H1 (cell line): Measurements from ENCODE around the gene GCK. TPM values are rescaled to one million over a fixed set of nuclear protein-coding genes. Genes with fewer than 3 reads are reported as not detected.
A peak's percentile ranks its signal among the peaks of the same experiment; 100 is the strongest.

Source experiments
- CTCF ChIA-PET: fragments of 300-600 bp; sonication (Branson Sonifier 250); formaldehyde crosslinking; loops from one replicate; lab custom pipeline; 2021; ENCODE audit not compliant: partially characterized antibody; lab: Charles Lee
- POLR2A ChIA-PET: fragments of 300-600 bp; sonication (Branson Sonifier 250); formaldehyde crosslinking; loops from one replicate; lab custom pipeline; 2021; ENCODE audit warnings: inconsistent platforms; ENCODE audit not compliant: partially characterized antibody; lab: Charles Lee
- DNase-seq, 2 experiments: peaks; one replicate each; pipeline versions ENCODE4 v3.0.0 to v3.0.0-alpha.2; 2010 to 2022; ENCODE audit warnings: low spot score in 2 of 2, low read depth in 1 of 2, mixed read lengths in 1 of 2
- FAIRE-seq: peaks from 2 replicates; lab custom pipeline; 2011; peaks lifted over from hg19 to GRCh38; lab: Jason Lieb, UNC
- H2AFZ ChIP-seq: 2 replicates; pipeline ENCODE4 v1.8.1; 2012; ENCODE audit warnings: low read length, inconsistent platforms
- H2AK5ac ChIP-seq: 2 replicates; pipeline ENCODE4 v1.6.1; 2013; ENCODE audit warnings: low read depth, low read length
- H2BK120ac ChIP-seq: replicated peaks from 2 replicates; pipeline ENCODE3; 2013; ENCODE audit warnings: low read depth, low read length, inconsistent platforms
- H2BK12ac ChIP-seq: 2 replicates; pipeline ENCODE4 v1.6.1; 2013; ENCODE audit warnings: low read depth, low read length
- H2BK15ac ChIP-seq: 2 replicates; pipeline ENCODE4 v1.6.1; 2013; ENCODE audit warnings: low read length
- H2BK20ac ChIP-seq: 2 replicates; pipeline ENCODE4 v1.6.1; 2013; ENCODE audit warnings: low read length
- H2BK5ac ChIP-seq: 2 replicates; pipeline ENCODE4 v1.6.1; 2013; ENCODE audit warnings: low read depth, low read length
- H3K14ac ChIP-seq: 2 replicates; pipeline ENCODE4 v1.6.1; 2013; ENCODE audit warnings: inconsistent platforms; ENCODE audit not compliant: insufficient read length
- H3K18ac ChIP-seq: 2 replicates; pipeline ENCODE4 v1.6.1; 2013; ENCODE audit warnings: low read length; ENCODE audit errors: extremely low read depth
- H3K23ac ChIP-seq: 2 replicates; pipeline ENCODE4 v1.6.1; 2013; ENCODE audit warnings: inconsistent platforms; ENCODE audit not compliant: insufficient read length
- H3K23me2 ChIP-seq: 2 replicates; pipeline ENCODE4 v1.6.1; 2013; ENCODE audit warnings: low read depth, low read length
- H3K27ac ChIP-seq: 2 replicates; pipeline ENCODE4 v1.6.1; 2011; ENCODE audit warnings: low read depth, low read length, inconsistent platforms
- H3K27me3 ChIP-seq, 4 experiments: replicated peaks in 1 of 4; 1 replicate in 1 of 4; 2 replicates in 3 of 4; pipeline versions ENCODE4 v1.6.1 to v1.8.1; 2011 to 2013; ENCODE audit warnings: low read length in 3 of 4, mild to moderate bottlenecking in 3 of 4, inconsistent platforms in 2 of 4, mixed read lengths in 2 of 4, moderate library complexity in 1 of 4; ENCODE audit not compliant: control insufficient read depth in 3 of 4, insufficient read depth in 3 of 4; ENCODE audit errors: extremely low read depth in 1 of 4
- H3K36me3 ChIP-seq, 4 experiments: 2 replicates each; pipeline versions ENCODE4 v1.6.1 to v1.8.1; 2011 to 2013; ENCODE audit warnings: mild to moderate bottlenecking in 4 of 4, low read length in 3 of 4, moderate library complexity in 2 of 4, control low read depth in 1 of 4, inconsistent platforms in 1 of 4; ENCODE audit not compliant: insufficient read depth in 4 of 4, control insufficient read depth in 2 of 4
- H3K4ac ChIP-seq: replicated peaks from 2 replicates; pipeline ENCODE3; 2013; ENCODE audit warnings: low read length, low read depth, mixed read lengths, inconsistent platforms; ENCODE audit not compliant: insufficient read length
- H3K4me1 ChIP-seq, 4 experiments: replicated peaks in 1 of 4; 1 replicate in 1 of 4; 2 replicates in 3 of 4; pipeline versions ENCODE4 v1.6.1 to v1.8.1; 2011 to 2013; ENCODE audit warnings: low read length in 3 of 4, inconsistent platforms in 2 of 4, mixed read lengths in 1 of 4; ENCODE audit not compliant: insufficient read depth in 4 of 4, control insufficient read depth in 3 of 4
- H3K4me2 ChIP-seq, 2 experiments: 2 replicates each; pipeline versions ENCODE4 v1.6.1 to v1.8.1; 2011 to 2013; ENCODE audit warnings: low read depth in 2 of 2, low read length in 2 of 2, control low read depth in 1 of 2, inconsistent platforms in 1 of 2, mild to moderate bottlenecking in 1 of 2; ENCODE audit not compliant: insufficient read depth in 1 of 2
- H3K4me3 ChIP-seq, 4 experiments: fragments of 200-600, 300-600 bp in 1 of 4; sonication (generic), shearing (Covaris generic), sonication (Bioruptor Twin) in 1 of 4; 2 replicates each; pipeline versions ENCODE4 v1.5.1 to v1.8.1; 2011 to 2016; ENCODE audit warnings: low read length in 4 of 4, low read depth in 3 of 4, control low read depth in 2 of 4, inconsistent platforms in 2 of 4, mild to moderate bottlenecking in 2 of 4, mixed read lengths in 1 of 4, moderate library complexity in 1 of 4; ENCODE audit not compliant: insufficient read depth in 2 of 4; ENCODE audit errors: extremely low read depth in 1 of 4
- H3K56ac ChIP-seq: replicated peaks from 2 replicates; pipeline ENCODE3; 2013; ENCODE audit warnings: low read depth, mild to moderate bottlenecking, mixed read lengths, low read length, inconsistent platforms; ENCODE audit not compliant: insufficient read length
- H3K79me1 ChIP-seq: 2 replicates; pipeline ENCODE4 v1.6.1; 2013; ENCODE audit warnings: low read depth, low read length, control low read depth
- H3K79me2 ChIP-seq, 2 experiments: 2 replicates each; pipeline versions ENCODE4 v1.6.1 to v1.8.1; 2012 to 2013; ENCODE audit warnings: low read length in 2 of 2, mild to moderate bottlenecking in 2 of 2, inconsistent platforms in 1 of 2; ENCODE audit not compliant: insufficient read depth in 2 of 2, control insufficient read depth in 1 of 2
- H3K9ac ChIP-seq, 4 experiments: replicated peaks in 1 of 4; 1 replicate in 1 of 4; 2 replicates in 3 of 4; pipeline versions ENCODE4 v1.6.1 to v1.8.1; 2011 to 2013; ENCODE audit warnings: low read depth in 3 of 4, low read length in 3 of 4, control low read depth in 2 of 4, mild to moderate bottlenecking in 2 of 4, moderate library complexity in 2 of 4, inconsistent platforms in 1 of 4; ENCODE audit errors: extremely low read depth in 1 of 4
- H3K9me3 ChIP-seq, 2 experiments: 2 replicates each; pipeline versions ENCODE4 v1.6.1 to v1.8.1; 2012 to 2013; ENCODE audit warnings: mild to moderate bottlenecking in 2 of 2, moderate library complexity in 2 of 2, control low read depth in 1 of 2, inconsistent platforms in 1 of 2, low read depth in 1 of 2, low read length in 1 of 2, mixed read lengths in 1 of 2; ENCODE audit not compliant: insufficient read depth in 2 of 2
- H4K20me1 ChIP-seq, 2 experiments: replicated peaks in 1 of 2; 2 replicates each; pipeline versions ENCODE3 to v1.8.1; 2011 to 2013; ENCODE audit warnings: inconsistent platforms in 2 of 2, low read length in 2 of 2, mild to moderate bottlenecking in 1 of 2; ENCODE audit not compliant: insufficient read depth in 2 of 2, control insufficient read depth in 1 of 2
- H4K5ac ChIP-seq: 2 replicates; pipeline ENCODE4 v1.6.1; 2013; ENCODE audit warnings: low read length, low read depth, mixed read lengths, inconsistent platforms; ENCODE audit not compliant: insufficient read length
- H4K8ac ChIP-seq: 2 replicates; pipeline ENCODE4 v1.8.0; 2013; ENCODE audit warnings: mild to moderate bottlenecking, moderate library complexity, low read length, inconsistent platforms; ENCODE audit not compliant: insufficient read depth; ENCODE audit errors: extremely low read depth
- H4K91ac ChIP-seq: replicated peaks from 2 replicates; pipeline ENCODE3; 2013; ENCODE audit warnings: low read length, mixed read lengths, inconsistent platforms; ENCODE audit not compliant: insufficient read length
- CTBP2 ChIP-seq: IDR thresholded peaks from 2 replicates; pipeline ENCODE4 v1.7.0; 2011; ENCODE audit warnings: borderline replicate concordance, mild to moderate bottlenecking, moderate library complexity, mixed read lengths, low read length; ENCODE audit not compliant: insufficient read depth, insufficient read length
- HDAC2 ChIP-seq, 2 experiments: fragments of 300-600 bp in 1 of 2; sonication (generic) in 1 of 2; IDR thresholded peaks; 2 replicates each; pipeline ENCODE4 v1.6.1; 2011 to 2012; ENCODE audit warnings: low read depth in 2 of 2, low read length in 2 of 2, mild to moderate bottlenecking in 2 of 2, moderate library complexity in 2 of 2, borderline replicate concordance in 1 of 2, inconsistent platforms in 1 of 2
- MAX ChIP-seq: IDR thresholded peaks from 2 replicates; pipeline ENCODE4 v1.6.1; 2012; ENCODE audit warnings: inconsistent platforms
- RFX5 ChIP-seq: IDR thresholded peaks from 2 replicates; pipeline ENCODE4 v1.6.1; 2011; ENCODE audit warnings: low read depth, low read length, improper control_type of control experiment, borderline replicate concordance
- SIRT6 ChIP-seq: IDR thresholded peaks from one replicate; pipeline ENCODE4 v1.7.1; 2012; ENCODE audit warnings: low read length, inconsistent platforms
- SUZ12 ChIP-seq: fragments of 200-600 bp; sonication (generic); IDR thresholded peaks from 2 replicates; pipeline ENCODE4 v1.6.1; 2012; ENCODE audit warnings: mild to moderate bottlenecking, inconsistent platforms, low read length, moderate library complexity, mixed read lengths
- TBP ChIP-seq: IDR thresholded peaks from 2 replicates; pipeline ENCODE4 v1.6.1; 2011; ENCODE audit warnings: low read depth, low read length, improper control_type of control experiment
- ZNF274 ChIP-seq: IDR thresholded peaks from 2 replicates; pipeline ENCODE4 v1.7.0; 2012; ENCODE audit warnings: low read length, borderline replicate concordance; ENCODE audit errors: extremely low read depth
- WGBS, 2 experiments: shearing (Covaris generic) in 1 of 2; methylation state at CpG; one replicate each; pipeline versions ENCODE4 v1.1.6 to v1.1.7; 2013 to 2015; ENCODE audit warnings: low lambda C conversion rate in 2 of 2, mixed read lengths in 2 of 2, inconsistent platforms in 1 of 2, low coverage in 1 of 2, missing lambda C conversion rate in 1 of 2; ENCODE audit not compliant: insufficient replicate concordance in 2 of 2, insufficient coverage in 1 of 2, insufficient read length in 1 of 2; ENCODE audit errors: extremely low coverage in 1 of 2, missing lambda C conversion rate in 1 of 2; 5-methylcytosine and 5-hydroxymethylcytosine counted together
- polyA plus RNA-seq, 7 experiments: library from polyadenylated mRNA; depleted of rRNA in 3 of 7; stranded (reverse) in 5 of 7; unstranded in 2 of 7; fragments of >200 nt in 5 of 7; fragments of 200-250 nt in 2 of 7; gene quantifications; 1 replicate in 5 of 7; 2 replicates in 1 of 7; 4 replicates in 1 of 7; pipeline versions ENCODE4 v1.2.1 to v1.2.3, GENCODE V29; 2011 to 2013; ENCODE audit warnings: missing spikeins in 2 of 7, mixed read lengths in 2 of 7
- total RNA-seq: library from RNA; stranded (reverse); fragmentation: NEBNext Ultra II Directional; extraction: Animal tissue kit (Norgen Biotek cat#: 25700); gene quantifications from 2 replicates; pipeline ENCODE4 v1.2.1, GENCODE V29; 2021
- TF ChIP-seq, protein P1 (sequence below): IDR thresholded peaks from 2 replicates; pipeline ENCODE4 v1.6.1; 2012; ENCODE audit warnings: inconsistent platforms

Gene GCK
- total and polyA plus RNA-seq, 2 of the 8 experiments (the other 6 are each of a cell fraction or from before 2014, with no cell fraction given), result 2.4 to 4.9 TPM

DNA sequence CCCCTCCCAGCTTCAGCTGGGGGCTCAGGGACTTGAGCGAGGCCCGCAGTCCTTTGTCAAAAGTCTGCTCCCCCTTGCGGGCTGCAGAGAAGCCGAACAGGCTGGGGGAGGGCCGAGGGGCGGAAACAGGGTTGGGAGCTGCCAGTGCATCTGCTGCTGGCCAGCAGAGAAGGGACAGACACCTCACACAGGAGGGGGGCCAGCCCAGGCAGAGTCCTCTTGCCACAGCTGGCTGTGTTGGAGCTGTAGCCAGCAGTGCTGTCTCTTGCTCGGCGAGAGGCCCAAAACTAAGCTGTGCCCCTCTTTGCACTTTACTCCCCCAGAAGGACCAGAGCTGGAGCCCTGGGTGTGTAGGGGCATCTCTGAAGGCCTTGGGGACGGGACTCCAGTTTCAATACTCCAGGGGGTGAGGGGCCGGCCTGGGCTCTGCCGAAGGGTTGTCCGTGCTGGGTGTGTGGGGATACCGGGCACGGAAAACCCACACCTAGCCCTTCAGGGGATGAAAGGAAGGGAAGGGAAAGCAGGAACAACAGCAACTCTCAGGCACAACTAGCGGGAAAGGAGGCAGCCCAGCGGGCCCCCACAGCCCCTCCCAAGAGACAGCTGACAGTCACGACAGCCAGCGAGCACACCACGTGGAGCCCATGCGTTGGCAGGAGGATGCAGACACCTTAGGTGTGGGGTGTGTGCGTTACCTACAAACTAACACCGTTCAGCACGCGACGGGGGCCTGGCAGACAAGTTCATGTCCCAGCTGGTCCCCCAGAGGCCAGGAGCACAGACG, 29.4 kb upstream of the GCK start:
- Histone ChIP-seq H2AK5ac (no peak overlapping the region), H2AFZ (peak overlapping the region; percentile 22; the same call in 1 of the 2 replicates)
- CTCF ChIA-PET, result interaction anchor here (0.6 to 2.7 kb wide), 18 partner anchors 8 to 317 kb away, joined by 3 to 12 read pairs (median 4); no protein-coding TSS in a partner anchor
- TF ChIP-seq TBP, result no peak
- no peak for TF ChIP-seq SIRT6
- no peak for TF ChIP-seq RFX5
- TF ChIP-seq ZNF274, result no peak
- no peak for TF ChIP-seq HDAC2 (IDR thresholded peaks at IDR 0.05; ENCODE audit: borderline replicate concordance in 1 of 2, low read depth in 2 of 2, low read length in 2 of 2)
- TF ChIP-seq MAX, result peak; percentile 56
- TF ChIP-seq, protein P1, sequence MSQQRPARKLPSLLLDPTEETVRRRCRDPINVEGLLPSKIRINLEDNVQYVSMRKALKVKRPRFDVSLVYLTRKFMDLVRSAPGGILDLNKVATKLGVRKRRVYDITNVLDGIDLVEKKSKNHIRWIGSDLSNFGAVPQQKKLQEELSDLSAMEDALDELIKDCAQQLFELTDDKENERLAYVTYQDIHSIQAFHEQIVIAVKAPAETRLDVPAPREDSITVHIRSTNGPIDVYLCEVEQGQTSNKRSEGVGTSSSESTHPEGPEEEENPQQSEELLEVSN, result no peak
- no peak for TF ChIP-seq CTBP2
- TF ChIP-seq SUZ12, result no peak

More for the DNA sequence above, 29.4 kb upstream of the GCK start:
- Histone ChIP-seq H2BK5ac (peak overlapping the region; percentile 36; the same call in 1 of the 2 replicates), H4K8ac (no peak overlapping the region; the same call in 1 of the 2 replicates), H4K5ac (no peak overlapping the region), H3K23me2 (no peaks in the 10 kb centered on the region; the same call in 1 of the 2 replicates), H3K9me3 (no peaks in the 10 kb centered on the region; a peak in 1 of 4 replicates), H3K4me1 (peaks cover 0 to 24% (median 19%) of the 10 kb centered on the region in 4 experiments; a peak in 6 of 7 replicates), H3K4me2 (peak overlapping the region; percentile 2 to 55; a peak in 2 of 4 replicates), H3K79me2 (no peaks in the 10 kb centered on the region), H4K91ac (no peak overlapping the region), H3K36me3 (no peaks in the 10 kb centered on the region; a peak in 1 of 8 replicates), H2BK120ac (no peak overlapping the region), H3K79me1 (no peaks in the 10 kb centered on the region), H2BK20ac (no peak overlapping the region), H3K14ac (no peak overlapping the region), H3K4ac (no peak overlapping the region), H4K20me1 (no peaks in the 10 kb centered on the region), H3K18ac (no peak overlapping the region; the same call in 1 of the 2 replicates), H3K56ac (no peak overlapping the region), H3K27me3 (no peaks in the 10 kb centered on the region), H3K9ac (peak overlapping the region in 1 of 4 experiments; percentile 1; a peak in 2 of 7 replicates), H2BK15ac (peak overlapping the region; percentile 88; the same call in 1 of the 2 replicates), H3K27ac (no peak overlapping the region), H3K23ac (no peak overlapping the region), H2BK12ac (peak overlapping the region; percentile 40; the same call in 1 of the 2 replicates), H3K4me3 (peak overlapping the region in 1 of 4 experiments; percentile 19; a peak in 1 of 8 replicates)
- FAIRE-seq, result no peak
- DNase-seq, result peak; percentile 57 to 79
- POLR2A ChIA-PET, result interaction anchor here (0.9 to 1.1 kb wide), 2 partner anchors 17 to 22 kb away, joined by 3 read pairs; no protein-coding TSS in a partner anchor
- 54% methylated on average over 20 of the region's 26 CpGs; no CpG with 5 or more reads in 1 of the 2 experiments for WGBS, 2 experiments
